Ishikawa (cell line): ENCODE results near the gene BBS9.

Source experiments
- CEBPB ChIP-seq: IDR thresholded peaks from 2 replicates; pipeline ENCODE4 v1.6.1; 2012
- CREB1 ChIP-seq: IDR thresholded peaks from 2 replicates; pipeline ENCODE4 v1.6.1; 2012; ENCODE audit warnings: low read depth
- EGR1 ChIP-seq: IDR thresholded peaks from 2 replicates; pipeline ENCODE4 v1.6.1; 2012
- EP300 ChIP-seq: IDR thresholded peaks from 2 replicates; pipeline ENCODE4 v1.6.1; 2012; ENCODE audit warnings: borderline replicate concordance
- FOXM1 ChIP-seq: IDR thresholded peaks from 2 replicates; pipeline ENCODE4 v1.6.1; 2012; ENCODE audit warnings: low read depth, borderline replicate concordance
- NFIC ChIP-seq: IDR thresholded peaks from 2 replicates; pipeline ENCODE4 v1.6.1; 2012
- RAD21 ChIP-seq: IDR thresholded peaks from 2 replicates; pipeline ENCODE4 v1.6.1; 2012; ENCODE audit warnings: low read depth
- REST ChIP-seq: IDR thresholded peaks from 2 replicates; pipeline ENCODE4 v1.6.1; 2012; ENCODE audit warnings: low read depth, mild to moderate bottlenecking
- TAF1 ChIP-seq: IDR thresholded peaks from 2 replicates; pipeline ENCODE4 v1.6.1; 2012; ENCODE audit warnings: low read depth, mild to moderate bottlenecking
- TCF12 ChIP-seq: IDR thresholded peaks from 2 replicates; pipeline ENCODE4 v1.6.1; 2012; ENCODE audit warnings: low read depth
- TEAD4 ChIP-seq: IDR thresholded peaks from 2 replicates; pipeline ENCODE4 v1.6.1; 2012
- YY1 ChIP-seq: IDR thresholded peaks from 2 replicates; pipeline ENCODE4 v1.6.1; 2012; ENCODE audit warnings: low read depth
- ZBTB7A ChIP-seq: IDR thresholded peaks from 2 replicates; pipeline ENCODE4 v1.6.1; 2012; ENCODE audit warnings: low read depth
- TF ChIP-seq, protein P1 (sequence below): IDR thresholded peaks from 2 replicates; pipeline ENCODE4 v1.6.1; 2012
- TF ChIP-seq, protein P2 (sequence below): IDR thresholded peaks from 2 replicates; pipeline ENCODE4 v1.6.1; 2012

Gene BBS9

DNA sequence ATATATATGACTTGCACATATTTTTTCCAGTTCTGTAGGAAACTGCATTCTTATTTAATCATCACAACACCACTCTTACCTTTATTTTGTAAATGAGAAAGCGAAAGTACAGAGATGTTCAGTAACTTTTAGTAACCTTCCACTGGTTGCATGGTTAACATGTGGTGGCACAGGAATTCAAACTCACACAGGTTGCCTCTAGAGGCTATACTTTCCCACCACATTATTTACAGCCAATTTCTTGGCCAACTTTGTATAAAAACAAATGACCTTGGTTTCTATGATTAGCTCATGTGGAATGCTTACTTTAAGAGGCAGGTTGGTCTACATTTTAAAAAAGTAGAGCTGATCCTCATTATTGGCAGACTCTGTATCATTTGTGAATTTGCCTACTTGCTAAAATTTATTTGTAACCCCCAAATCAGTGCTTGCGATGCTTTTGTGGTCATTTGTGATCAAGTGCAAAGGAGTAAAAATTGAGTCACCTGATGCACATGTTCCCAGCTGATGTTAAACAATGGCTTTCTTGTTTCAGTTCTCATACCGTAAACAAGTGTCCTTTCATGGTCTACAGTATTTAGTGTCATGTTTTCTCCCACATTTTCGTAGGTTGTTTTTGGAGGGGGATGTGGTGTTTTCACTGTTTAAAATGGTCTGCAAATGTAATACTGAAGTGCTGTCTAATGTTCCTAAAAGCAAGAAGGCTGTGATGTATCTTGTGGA, 14.8 kb downstream of the BBS9 start:
- TF ChIP-seq CREB1 (no peak), REST (no peak), TAF1 (no peak), CEBPB (no peak), TEAD4 (no peak), FOXM1 (no peak), TCF12 (no peak), EP300 (no peak), YY1 (no peak)
- TF ChIP-seq, protein P1, sequence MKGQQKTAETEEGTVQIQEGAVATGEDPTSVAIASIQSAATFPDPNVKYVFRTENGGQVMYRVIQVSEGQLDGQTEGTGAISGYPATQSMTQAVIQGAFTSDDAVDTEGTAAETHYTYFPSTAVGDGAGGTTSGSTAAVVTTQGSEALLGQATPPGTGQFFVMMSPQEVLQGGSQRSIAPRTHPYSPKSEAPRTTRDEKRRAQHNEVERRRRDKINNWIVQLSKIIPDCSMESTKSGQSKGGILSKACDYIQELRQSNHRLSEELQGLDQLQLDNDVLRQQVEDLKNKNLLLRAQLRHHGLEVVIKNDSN = no peak

DNA sequence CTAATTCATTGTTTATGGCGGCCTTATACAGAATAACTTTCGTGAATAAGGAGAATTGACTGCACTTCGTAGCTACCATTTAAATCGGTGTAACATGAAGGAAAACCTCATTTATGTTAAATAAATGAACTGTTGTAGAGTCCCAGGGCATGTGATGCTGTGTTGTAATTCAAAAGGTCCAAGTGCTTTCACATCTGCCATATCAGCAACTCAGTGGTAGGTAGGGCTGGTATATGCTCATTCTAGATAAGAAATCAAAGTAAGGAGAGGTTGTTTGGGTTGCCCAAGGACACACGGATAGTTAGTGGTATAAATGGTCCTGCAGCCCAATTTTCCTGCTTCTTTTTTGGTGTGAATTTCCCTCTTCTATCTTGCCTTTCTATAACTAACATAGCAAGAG, 15.8 kb downstream of the BBS9 start:
- TF ChIP-seq NFIC (no peak), EGR1 (no peak), YY1 (no peak), REST (no peak), TEAD4 (no peak), CREB1 (no peak), ZBTB7A (no peak), RAD21 (no peak), EP300 (no peak), FOXM1 (no peak), TAF1 (no peak), CEBPB (no peak), TCF12 (no peak)
- TF ChIP-seq, protein P1 = no peak
- TF ChIP-seq, protein P2, sequence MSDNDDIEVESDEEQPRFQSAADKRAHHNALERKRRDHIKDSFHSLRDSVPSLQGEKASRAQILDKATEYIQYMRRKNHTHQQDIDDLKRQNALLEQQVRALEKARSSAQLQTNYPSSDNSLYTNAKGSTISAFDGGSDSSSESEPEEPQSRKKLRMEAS = no peak

DNA sequence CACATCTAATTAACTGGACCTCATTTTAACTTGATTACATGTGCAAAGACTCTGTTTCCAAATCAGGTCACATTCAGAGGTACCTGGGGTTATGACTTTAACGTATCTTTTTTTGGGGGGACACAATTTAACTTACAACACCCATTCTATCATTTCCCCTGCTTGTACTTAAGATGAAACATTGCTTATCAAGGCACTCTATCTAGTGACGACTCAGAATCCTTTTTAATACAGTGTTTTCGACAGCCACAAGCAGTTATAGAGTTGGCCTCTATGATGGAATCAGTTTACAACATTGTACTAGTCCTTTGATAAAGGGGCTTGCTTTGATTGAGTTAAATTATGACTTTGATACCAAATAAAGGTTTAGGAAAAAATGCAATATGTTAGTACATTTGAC, 22.7 kb downstream of the BBS9 start:
- TF ChIP-seq EP300 = no peak
- no peak for TF ChIP-seq CEBPB
- TF ChIP-seq NFIC = no peak
- TF ChIP-seq ZBTB7A = no peak
- TF ChIP-seq TEAD4 = no peak
- no peak for TF ChIP-seq TCF12
- TF ChIP-seq TAF1 = no peak
- no peak for TF ChIP-seq RAD21
- no peak for TF ChIP-seq EGR1
- TF ChIP-seq CREB1 = no peak
- no peak for TF ChIP-seq YY1
- TF ChIP-seq REST = no peak

GRCh38 chr7:33155811-33156210, 26.4 kb downstream of the BBS9 start:
- TF ChIP-seq TAF1 (no peak), ZBTB7A (no peak), CREB1 (no peak), YY1 (no peak), TEAD4 (no peak), FOXM1 (no peak), EP300 (no peak), CEBPB (no peak), NFIC (no peak), TCF12 (no peak)
- TF ChIP-seq, protein P2 = no peak
- TF ChIP-seq, protein P1 = no peak
